ENCODE measurements around the gene CDC42BPB.

- TF ChIP-seq CTCF (IDR thresholded peaks at IDR 0.05), result no peak
- TF ChIP-seq POLR2A (IDR thresholded peaks at IDR 0.05), result no peak
These were observed 41.9 kb upstream of the CDC42BPB start for GRCh38 chr14:103099081-103099732.

All from Peyer's patch (tissue), 4 donors.